HCT116 (cell line): Measurements from ENCODE around the gene SLC10A6. TPM values are rescaled to one million over a fixed set of nuclear protein-coding genes. Genes with fewer than 3 reads are reported as not detected.

Experiments used
- ATAC-seq: fragments of 200-7000 bp; cut with Tn5 transposase; 2 replicates; pipeline ENCODE4 v1.9.1; 2020; ENCODE audit warnings: mild to moderate bottlenecking, moderate library complexity
- BruUV-seq: library from RNA; stranded (reverse); fragments of 400-500 nt; replicated peaks from 2 replicates; lab custom pipeline; 2021; lab: Mats Ljungman, UMichigan
- CTCF ChIA-PET: fragments of 300-600 bp; sonication (Branson Sonifier 250); formaldehyde crosslinking; loops from one replicate; lab custom pipeline; 2021; ENCODE audit warnings: antibody characterized with exemption; lab: Charles Lee
- POLR2A ChIA-PET: fragments of 300-600, 350-600 bp; sonication (Branson Sonifier 250); formaldehyde crosslinking; loops from one replicate; lab custom pipeline; 2021; ENCODE audit warnings: antibody characterized with exemption; lab: Charles Lee
- RAD21 ChIA-PET, 2 experiments: fragments of 300-600 bp; sonication (Branson Sonifier 250); formaldehyde crosslinking; loops; one replicate each; lab custom pipeline; 2023; ENCODE audit warnings: low total read pairs in 2 of 2; ENCODE audit not compliant: uncharacterized antibody in 2 of 2, unreplicated experiment in 2 of 2, low non-redundant PET in 1 of 2; lab: Charles Lee
- DNase-seq: peaks from one replicate; pipeline ENCODE4 v3.0.0-alpha.2; 2010; ENCODE audit warnings: low read depth, low spot score
- H2AFZ ChIP-seq: fragments of 200-600 bp; shearing (Covaris generic), sonication (generic); 2 replicates; pipeline ENCODE4 v1.6.1; 2017; ENCODE audit warnings: low read depth, mixed run types, mixed read lengths, antibody characterized with exemption, low read length; ENCODE audit not compliant: poor library complexity, severe bottlenecking
- H3K27ac ChIP-seq: 2 replicates; pipeline ENCODE4 v1.5.1; 2012; ENCODE audit warnings: low read depth, low read length
- H3K27me3 ChIP-seq: fragments of 200-600 bp; sonication (generic); 2 replicates; pipeline ENCODE4 v1.6.1; 2016; ENCODE audit warnings: mixed run types, low read length, mixed read lengths; ENCODE audit not compliant: insufficient read depth
- H3K36me3 ChIP-seq, 2 experiments: fragments of 200-500 bp in 1 of 2; fragments of 200-600 bp in 1 of 2; sonication (Bioruptor generic) in 1 of 2; sonication (generic) in 1 of 2; 2 replicates each; pipeline versions ENCODE4 v1.5.1 to v1.6.1; 2014 to 2016; ENCODE audit warnings: low read length in 2 of 2, inconsistent platforms in 1 of 2, mixed read lengths in 1 of 2, mixed run types in 1 of 2; ENCODE audit not compliant: insufficient read depth in 2 of 2, control insufficient read depth in 1 of 2
- H3K4me1 ChIP-seq, 2 experiments: fragments of 200-600 bp in 1 of 2; sonication (generic) in 1 of 2; 2 replicates each; pipeline versions ENCODE4 v1.5.1 to v1.6.1; 2012 to 2017; ENCODE audit warnings: low read length in 2 of 2, inconsistent platforms in 1 of 2, mild to moderate bottlenecking in 1 of 2, mixed read lengths in 1 of 2, mixed run types in 1 of 2, moderate library complexity in 1 of 2; ENCODE audit not compliant: insufficient read depth in 2 of 2, control insufficient read depth in 1 of 2
- H3K4me2 ChIP-seq: fragments of 200-600 bp; sonication (generic); 2 replicates; pipeline ENCODE4 v1.6.1; 2017; ENCODE audit warnings: mixed run types, low read length, mixed read lengths
- H3K4me3 ChIP-seq, 2 experiments: fragments of 200-600 bp in 1 of 2; sonication (generic) in 1 of 2; replicated peaks in 1 of 2; 2 replicates each; pipeline ENCODE4 v1.5.1; 2011 to 2016; ENCODE audit warnings: low read length in 2 of 2, control low read depth in 1 of 2, low read depth in 1 of 2, mild to moderate bottlenecking in 1 of 2, mixed read lengths in 1 of 2, mixed run types in 1 of 2
- H3K79me2 ChIP-seq: fragments of 200-600 bp; sonication (generic); 2 replicates; pipeline ENCODE4 v1.6.1; 2017; ENCODE audit warnings: mild to moderate bottlenecking, mixed run types, low read length, moderate library complexity, mixed read lengths; ENCODE audit not compliant: insufficient read depth
- H3K9ac ChIP-seq: fragments of 200-600 bp; sonication (generic); 2 replicates; pipeline ENCODE4 v1.6.1; 2016; ENCODE audit warnings: low read length, mixed read lengths
- H3K9me2 ChIP-seq: fragments of 200-600 bp; sonication (generic), shearing (Covaris generic); 2 replicates; pipeline ENCODE4 v1.6.1; 2017; ENCODE audit warnings: mixed run types, mild to moderate bottlenecking, moderate library complexity; ENCODE audit not compliant: insufficient read depth
- H3K9me3 ChIP-seq, 2 experiments: fragments of 200-500 bp in 1 of 2; fragments of 200-600 bp in 1 of 2; sonication (Bioruptor generic) in 1 of 2; sonication (generic) in 1 of 2; 2 replicates each; pipeline ENCODE4 v1.6.1; 2014 to 2017; ENCODE audit warnings: low read length in 2 of 2, mixed read lengths in 2 of 2, inconsistent platforms in 1 of 2, low read depth in 1 of 2, mild to moderate bottlenecking in 1 of 2, mixed run types in 1 of 2, moderate library complexity in 1 of 2; ENCODE audit not compliant: control insufficient read depth in 1 of 2, insufficient read depth in 1 of 2
- H4K20me1 ChIP-seq: fragments of 200-600 bp; sonication (generic), shearing (Covaris generic); 2 replicates; pipeline ENCODE4 v1.6.1; 2017; ENCODE audit warnings: mixed run types, mild to moderate bottlenecking, moderate library complexity; ENCODE audit not compliant: insufficient read depth
- ATF3 ChIP-seq: IDR thresholded peaks from 2 replicates; pipeline ENCODE4 v1.6.1; 2012
- CBX3 ChIP-seq: IDR thresholded peaks from 2 replicates; pipeline ENCODE4 v1.6.1; 2012; ENCODE audit warnings: low read depth
- CEBPB ChIP-seq: IDR thresholded peaks from 2 replicates; pipeline ENCODE4 v1.6.1; 2012; ENCODE audit warnings: low read depth
- CTCF ChIP-seq, 3 experiments: fragments of 200-600 bp in 1 of 3; sonication (generic) in 1 of 3; IDR thresholded peaks in 2 of 3; conservative IDR thresholded peaks in 1 of 3; 2 replicates each; pipeline ENCODE4 v1.5.1; 2012 to 2017; ENCODE audit warnings: low read depth in 2 of 3, low read length in 2 of 3, antibody characterized with exemption in 1 of 3, borderline replicate concordance in 1 of 3, control low read depth in 1 of 3, mild to moderate bottlenecking in 1 of 3, mixed read lengths in 1 of 3, mixed run types in 1 of 3, moderate library complexity in 1 of 3; ENCODE audit not compliant: insufficient read depth in 1 of 3
- EGR1 ChIP-seq: IDR thresholded peaks from 2 replicates; pipeline ENCODE4 v1.6.1; 2012; ENCODE audit warnings: low read depth
- ELF1 ChIP-seq: IDR thresholded peaks from 2 replicates; pipeline ENCODE4 v1.6.1; 2012; ENCODE audit warnings: low read depth, borderline replicate concordance
- EZH2 ChIP-seq: fragments of 200-600 bp; sonication (generic); IDR thresholded peaks from 2 replicates; pipeline ENCODE4 v1.6.1; 2017; ENCODE audit warnings: antibody characterized with exemption, mixed run types
- EZH2phosphoT487 ChIP-seq: fragments of 200-600 bp; IDR thresholded peaks from 2 replicates; pipeline ENCODE4 v1.6.1; 2018; ENCODE audit warnings: antibody characterized with exemption, borderline replicate concordance
- JUND ChIP-seq: IDR thresholded peaks from 2 replicates; pipeline ENCODE4 v1.6.1; 2012
- MAX ChIP-seq: IDR thresholded peaks from 2 replicates; pipeline ENCODE4 v1.6.1; 2012
- REST ChIP-seq: IDR thresholded peaks from 2 replicates; pipeline ENCODE4 v1.6.1; 2012; ENCODE audit warnings: low read depth
- SIN3A ChIP-seq: IDR thresholded peaks from 2 replicates; pipeline ENCODE4 v1.6.1; 2012; ENCODE audit warnings: low read depth
- SP1 ChIP-seq: IDR thresholded peaks from 2 replicates; pipeline ENCODE4 v1.6.1; 2012; ENCODE audit warnings: low read depth
- ZBTB33 ChIP-seq: IDR thresholded peaks from 2 replicates; pipeline ENCODE4 v1.6.1; 2011; ENCODE audit warnings: mild to moderate bottlenecking, low read length, moderate library complexity; ENCODE audit not compliant: insufficient replicate concordance; ENCODE audit errors: extremely low read depth
- ZNF274 ChIP-seq: fragments of 200-500 bp; sonication (Bioruptor generic); IDR thresholded peaks from 2 replicates; pipeline ENCODE4 v1.6.1; 2014; ENCODE audit warnings: mild to moderate bottlenecking, low read depth, low read length, inconsistent platforms
- intact Hi-C: fragments of 100-400 bp; cut with micrococcal nuclease; formaldehyde crosslinking; loops from 2 replicates; pipeline ENCODE4 v1.10.0; 2022
- total RNA-seq: library from RNA; stranded (reverse); gene quantifications from one replicate; pipeline ENCODE4 v1.2.1, GENCODE V29; 2021; ENCODE audit not compliant: unreplicated experiment

The SLC10A6 gene
- total RNA-seq, 1 experiment from 2014 or later, result not detected

- RAD21 ChIA-PET, result no interaction called here
- Histone ChIP-seq H3K4me1 (peaks cover 10 to 16% of the 10 kb centered on the region in 2 experiments; a peak in 3 of 4 replicates), H3K4me2 (no peak overlapping the region), H3K36me3 (no peaks in the 10 kb centered on the region), H3K27me3 (no peaks in the 10 kb centered on the region), H3K4me3 (no peak overlapping the region), H3K79me2 (no peaks in the 10 kb centered on the region), H3K9me2 (no peaks in the 10 kb centered on the region), H3K9ac (no peak overlapping the region), H2AFZ (no peak overlapping the region), H4K20me1 (no peaks in the 10 kb centered on the region), H3K9me3 (no peaks in the 10 kb centered on the region), H3K27ac (no peak overlapping the region)
- no peak for DNase-seq
- TF ChIP-seq SP1 (no peak), JUND (no peak), ATF3 (no peak), ZBTB33 (no peak), REST (no peak), ZNF274 (no peak), CEBPB (no peak), EGR1 (no peak), MAX (no peak), EZH2 (no peak), CTCF (IDR thresholded peaks at IDR 0.05 in 2 of 3, conservative IDR thresholded peaks at IDR 0.05 in 1 of 3; ENCODE audit: borderline replicate concordance in 1 of 3, insufficient read depth in 1 of 3, low read depth in 2 of 3, low read length in 2 of 3) (no peak), SIN3A (no peak), EZH2phosphoT487 (no peak), ELF1 (no peak), CBX3 (no peak)
- no TSS peak for BruUV-seq
- CTCF ChIA-PET, result no interaction called here
- intact Hi-C loops, result no loop called here
- no peak for ATAC-seq
- POLR2A ChIA-PET, result no interaction called here
Observed at GRCh38 chr4:86853209-86853608, 4.0 kb upstream of the SLC10A6 start.
